ENCODE results near the gene GBE1.
"Not testable (repeated sequence)": the region's sequence is repeated elsewhere in the genome, so short reads cannot be mapped to it uniquely, and the experiment has no call there.

The GBE1 gene

DNA sequence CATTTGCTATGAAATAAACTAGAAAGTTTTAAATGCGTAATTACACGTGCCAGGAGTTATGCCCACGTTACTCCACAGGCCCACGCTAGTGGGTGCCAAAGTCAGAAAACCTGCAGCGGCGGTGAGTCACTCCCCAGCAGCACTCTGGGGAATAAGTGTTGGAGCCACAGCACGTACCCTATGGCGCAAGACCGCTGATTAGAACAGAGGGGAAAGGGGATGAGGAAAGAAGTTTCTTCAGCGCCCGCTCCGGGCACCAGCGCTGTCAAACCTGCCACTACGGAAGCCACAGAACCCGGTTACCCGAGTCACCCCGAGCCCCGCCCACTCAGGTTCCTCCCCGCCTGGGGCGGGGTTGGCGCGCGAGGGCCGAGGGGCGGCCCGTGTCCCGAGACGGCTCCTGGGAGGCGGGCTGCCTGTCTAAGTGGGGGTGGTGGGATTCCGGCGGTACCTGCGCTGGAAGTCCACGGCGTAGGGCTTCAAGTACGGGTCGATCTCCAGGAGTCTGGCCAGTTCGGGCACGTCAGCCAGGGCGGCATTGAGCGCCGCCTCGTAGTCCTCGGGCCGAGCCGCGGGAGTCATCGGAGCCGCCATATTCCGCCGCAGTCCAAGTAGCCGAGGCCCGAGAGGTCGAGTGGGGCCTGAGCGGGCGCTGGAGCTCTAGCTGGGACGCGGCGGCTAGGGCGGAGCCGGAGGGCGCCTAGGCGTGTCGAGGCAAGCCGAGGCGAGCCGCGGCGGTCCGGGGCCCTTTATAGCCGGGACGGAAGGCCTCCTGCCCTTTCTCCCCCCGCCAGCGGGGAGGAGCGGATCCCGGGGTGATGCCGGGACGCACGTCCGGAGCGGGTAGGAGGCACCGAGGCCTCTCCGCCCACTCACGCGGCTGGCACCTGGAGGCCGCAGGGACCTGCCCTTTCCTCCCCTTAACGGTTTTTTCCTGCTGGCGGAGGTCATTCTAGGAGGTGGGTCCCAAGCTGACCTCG, at the start of gene GBE1:
Gene GBE1, minus strand, starts transcription at position 722 of the 980 bp plus-strand sequence. Its CDS starts 128 bp downstream, at position 594.
- DNase-seq (ENCODE audit: low read depth, low spot score) = peak; percentile 30

- DNase-seq (ENCODE audit: low read depth, low spot score) = no peak
Observed at GRCh38 chr3:81808900-81809299, 47.5 kb upstream of the GBE1 start.

GRCh38 chr3:81799403-81799802, 38.0 kb upstream of the GBE1 start:
- no peak for DNase-seq (ENCODE audit: low read depth, low spot score)

DNA sequence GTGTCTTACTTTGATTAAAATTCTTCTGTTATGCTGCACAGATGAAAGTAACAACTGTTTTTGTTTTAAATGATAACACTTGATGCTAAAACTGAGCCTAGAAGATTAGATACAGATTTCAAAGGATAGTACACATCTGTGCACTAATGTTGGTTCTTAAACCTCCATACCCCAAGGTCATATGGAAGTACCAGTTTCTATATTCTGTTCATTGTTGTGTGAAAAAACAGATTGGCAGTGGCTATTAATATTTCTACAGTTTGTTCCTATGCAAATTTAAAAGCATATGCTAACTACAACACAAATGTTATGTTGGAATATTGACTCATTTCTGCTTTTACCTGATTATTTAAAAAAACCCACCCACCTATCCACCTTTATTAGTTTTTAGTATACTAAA, 32.0 kb upstream of the GBE1 start:
- DNase-seq (ENCODE audit: low read depth, low spot score) = no peak

GRCh38 chr3:81790117-81790516, 28.7 kb upstream of the GBE1 start:
- DNase-seq (ENCODE audit: low read depth, low spot score) = no peak

DNA sequence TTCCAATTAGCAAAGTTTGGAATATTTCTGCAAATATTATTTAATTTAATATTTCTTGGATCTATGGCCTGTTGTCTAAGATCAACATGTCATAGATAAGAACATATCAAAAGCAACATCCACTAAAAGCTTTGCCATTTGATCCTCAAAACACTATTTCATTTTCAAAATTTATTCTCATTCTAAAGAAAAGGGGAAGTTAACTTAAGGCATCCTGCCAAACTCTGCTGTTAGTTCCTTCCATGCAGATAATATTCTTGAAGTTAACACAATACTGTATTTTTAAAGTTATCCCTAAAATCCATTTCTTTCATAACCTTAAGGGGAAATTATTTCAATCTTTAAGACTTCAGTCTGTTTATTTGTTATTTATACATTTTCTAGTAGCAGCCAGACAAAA, 28.2 kb upstream of the GBE1 start:
- DNase-seq (ENCODE audit: low read depth, low spot score) = no peak

GRCh38 chr3:81788610-81789009, 27.2 kb upstream of the GBE1 start:
- no peak for DNase-seq (ENCODE audit: low read depth, low spot score)

DNA sequence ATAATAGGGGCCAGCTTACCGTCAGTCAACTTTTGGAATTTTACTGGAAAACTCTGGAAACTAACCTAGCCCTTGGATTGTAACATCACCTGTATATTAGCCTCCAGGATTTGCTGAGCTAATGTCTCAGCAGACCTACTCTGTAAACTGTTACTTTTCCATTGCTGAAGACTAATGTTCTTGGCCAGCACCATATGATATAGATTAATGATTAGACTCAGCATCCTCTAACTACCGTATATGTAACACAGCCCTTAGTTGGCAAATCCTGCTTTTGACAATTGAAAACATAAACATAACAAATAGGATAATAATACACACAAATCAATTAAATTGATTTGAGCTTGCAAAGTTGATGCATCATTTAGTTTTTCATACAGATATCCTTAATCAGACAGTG, 26.6 kb upstream of the GBE1 start:
- no peak for DNase-seq (ENCODE audit: low read depth, low spot score)

DNA sequence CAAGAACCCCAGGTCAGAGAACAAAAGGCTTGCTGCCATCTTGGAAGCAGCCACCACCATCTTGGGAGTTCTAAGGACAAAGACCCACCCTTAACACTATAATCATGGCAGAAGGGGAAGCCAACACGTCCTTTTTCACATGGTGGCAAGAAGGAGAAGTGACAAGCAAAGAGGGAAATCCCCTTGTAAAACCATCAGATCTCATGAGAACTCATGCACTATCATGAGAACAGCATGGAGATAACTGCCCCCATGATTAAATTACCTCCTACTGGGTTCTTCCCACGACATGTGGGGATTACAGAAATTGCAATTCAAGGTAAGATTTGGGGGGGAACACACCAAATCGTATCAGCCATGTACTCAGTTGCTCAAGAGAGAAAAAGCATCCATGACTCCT, 21.1 kb upstream of the GBE1 start:
- DNase-seq (ENCODE audit: low read depth, low spot score) = no peak

DNA sequence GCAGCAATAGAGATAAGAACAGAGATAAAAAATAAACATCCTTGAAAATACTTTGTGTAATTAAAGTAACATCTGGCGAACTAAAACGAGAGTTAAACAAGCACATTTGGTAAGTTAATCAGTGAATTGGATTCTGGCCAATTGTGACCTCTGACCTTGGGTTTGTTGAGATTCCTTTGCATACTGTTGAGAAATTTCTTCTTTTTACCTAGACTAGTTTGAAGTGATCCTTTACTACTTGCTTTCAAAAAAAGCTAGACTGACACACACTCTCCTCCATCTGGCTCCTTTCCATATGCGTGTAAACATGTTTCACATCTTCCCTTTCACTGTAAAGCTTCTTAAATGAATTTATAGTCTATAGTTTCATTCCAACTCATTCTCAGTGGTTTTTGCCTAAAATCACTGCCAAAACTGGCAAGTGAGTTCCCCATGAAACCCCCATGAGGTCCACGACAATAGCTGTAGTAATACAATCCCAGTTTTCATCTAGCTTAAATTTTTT, 17.3 kb upstream of the GBE1 start:
- DNase-seq (ENCODE audit: low read depth, low spot score) = no peak

GRCh38 chr3:81776643-81777042, 15.2 kb upstream of the GBE1 start:
- no peak for DNase-seq (ENCODE audit: low read depth, low spot score)

DNA sequence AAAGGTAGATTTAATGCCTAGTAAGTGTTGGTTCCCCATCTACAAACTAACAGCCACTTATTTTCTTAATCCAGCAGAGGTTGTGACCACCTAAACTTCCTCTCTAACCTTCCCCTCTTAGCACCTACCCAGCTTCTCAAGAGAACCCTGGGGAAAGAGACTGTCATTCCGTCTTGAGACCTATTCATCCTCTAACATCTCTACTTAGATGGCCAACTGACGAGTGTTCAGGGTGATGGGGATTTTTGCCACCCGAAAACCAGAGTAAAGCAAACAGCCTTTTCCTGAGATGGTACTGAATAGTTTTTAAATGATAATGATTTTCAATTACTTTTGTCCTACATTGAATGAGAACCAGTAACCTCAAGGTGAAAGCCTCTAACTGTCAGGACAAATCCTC, 9.3 kb upstream of the GBE1 start:
- no peak for DNase-seq (ENCODE audit: low read depth, low spot score)

DNA sequence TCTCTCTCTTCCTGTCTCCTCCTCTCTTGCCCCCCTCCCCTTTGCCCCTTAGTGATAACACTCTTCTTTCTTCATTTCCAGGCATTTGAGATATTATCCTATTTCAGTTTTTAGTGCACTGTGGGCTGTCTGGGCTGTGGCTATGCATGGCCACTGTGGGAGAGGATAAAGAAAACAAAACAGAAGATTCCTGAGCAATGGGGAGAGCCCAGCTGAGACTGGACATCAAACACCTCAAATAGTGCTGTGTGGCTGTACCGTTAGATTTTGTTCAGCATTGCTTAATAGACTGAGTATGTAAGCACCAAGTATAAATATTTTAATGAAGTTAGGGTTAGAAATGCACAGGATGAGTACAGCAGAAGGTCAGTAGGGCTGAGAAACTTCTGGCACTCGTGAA, 7.9 kb upstream of the GBE1 start:
- no peak for DNase-seq (ENCODE audit: low read depth, low spot score)

GRCh38 chr3:81767250-81767859, 5.9 kb upstream of the GBE1 start:
- DNase-seq (ENCODE audit: low read depth, low spot score) = not testable (repeated sequence)

DNA sequence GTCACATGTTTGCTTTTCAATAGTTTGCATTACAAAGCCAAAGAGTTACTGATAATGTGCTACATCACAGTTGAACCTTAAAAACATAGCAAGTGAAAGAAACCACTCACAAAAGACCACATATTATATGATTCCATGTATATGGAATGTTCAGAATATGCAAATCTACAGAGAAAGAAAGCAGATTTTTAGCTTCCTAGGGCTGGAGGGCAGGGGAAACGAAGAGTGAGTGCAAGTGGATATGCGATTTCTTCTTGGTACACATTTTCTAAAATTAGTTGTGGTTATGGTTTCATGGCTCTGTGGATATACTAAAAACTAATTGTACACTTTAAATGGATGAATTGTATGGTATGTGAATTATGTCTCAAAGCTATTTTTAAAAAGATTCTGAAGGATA, 4.0 kb upstream of the GBE1 start:
- DNase-seq (ENCODE audit: low read depth, low spot score) = no peak

GRCh38 chr3:81764665-81765064, 3.2 kb upstream of the GBE1 start:
- DNase-seq (ENCODE audit: low read depth, low spot score) = no peak

GRCh38 chr3:81764002-81764401, 2.6 kb upstream of the GBE1 start:
- no peak for DNase-seq (ENCODE audit: low read depth, low spot score)

DNA sequence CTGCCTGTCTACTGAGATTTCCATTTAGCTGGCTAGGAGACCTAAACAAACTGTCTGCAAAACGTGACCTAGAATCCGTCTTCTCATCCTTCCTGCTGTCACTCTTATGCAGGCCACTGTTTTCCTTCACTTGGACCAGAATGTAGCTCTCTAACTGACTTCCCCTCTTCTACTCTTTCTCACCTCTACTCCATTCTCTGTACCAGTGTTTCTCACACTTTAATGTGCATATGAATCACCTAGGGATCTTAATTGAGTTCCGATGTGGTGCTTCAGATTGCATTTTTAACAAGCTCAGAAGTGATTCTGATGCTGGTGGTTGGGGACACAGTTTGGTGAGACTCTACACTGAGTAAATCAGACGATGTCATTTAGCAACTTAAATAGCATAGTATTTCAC, 1.6 kb upstream of the GBE1 start:
- no peak for DNase-seq (ENCODE audit: low read depth, low spot score)

DNA sequence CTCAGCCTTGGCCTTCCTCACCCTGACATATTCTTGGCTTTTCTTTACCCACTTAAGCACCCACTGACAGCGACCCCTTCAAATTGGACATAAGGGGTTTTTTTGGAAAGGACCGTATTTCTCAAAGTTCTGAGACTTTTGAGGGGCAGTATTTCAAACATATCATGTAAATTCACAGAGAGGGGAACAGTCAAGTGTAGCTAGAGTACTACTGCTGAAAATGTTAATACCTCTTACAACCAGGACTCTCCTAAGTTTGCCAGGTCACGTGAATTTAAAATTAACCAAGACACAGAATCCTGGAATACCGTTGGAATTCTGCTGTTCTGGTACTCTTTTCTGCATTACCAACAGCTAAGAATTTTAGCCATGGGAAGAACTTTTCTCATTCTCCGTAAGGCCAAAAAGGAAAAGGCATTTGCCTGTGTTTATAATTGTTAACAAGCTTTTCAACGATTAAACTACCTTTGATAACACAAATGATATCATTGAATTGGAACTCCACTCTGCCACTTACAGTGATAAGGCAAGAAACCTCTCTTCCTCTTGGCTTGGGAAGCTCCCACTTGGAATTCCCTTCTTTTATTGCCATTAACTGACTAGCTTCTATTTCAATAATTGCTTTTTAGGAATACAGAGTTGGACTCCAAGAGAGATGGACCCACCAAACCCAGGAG, 597 bp upstream of the GBE1 start:
- DNase-seq (ENCODE audit: low read depth, low spot score) = no peak

DNA sequence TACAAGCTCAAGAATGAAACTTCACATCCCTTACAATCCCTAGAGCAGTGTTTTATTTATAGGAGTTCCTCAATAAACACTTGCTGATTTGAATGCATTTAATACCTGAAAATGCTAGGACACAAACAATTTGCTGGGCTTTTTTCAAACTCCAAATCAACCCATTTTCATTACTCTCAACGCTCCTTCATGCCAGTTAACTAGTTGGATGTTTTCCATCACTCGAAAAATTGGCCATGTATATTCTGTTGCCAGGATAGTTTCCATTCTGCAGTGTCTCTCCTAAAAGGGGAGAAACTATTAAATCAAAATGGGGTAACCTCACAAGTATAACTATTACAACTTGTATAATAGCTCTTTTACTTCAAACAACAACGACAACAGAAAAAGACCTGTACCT, 1.2 kb downstream of the GBE1 start:
- DNase-seq (ENCODE audit: low read depth, low spot score) = no peak

GRCh38 chr3:81758771-81759170, 2.7 kb downstream of the GBE1 start:
- not testable (repeated sequence) for DNase-seq (ENCODE audit: low read depth, low spot score)

DNA sequence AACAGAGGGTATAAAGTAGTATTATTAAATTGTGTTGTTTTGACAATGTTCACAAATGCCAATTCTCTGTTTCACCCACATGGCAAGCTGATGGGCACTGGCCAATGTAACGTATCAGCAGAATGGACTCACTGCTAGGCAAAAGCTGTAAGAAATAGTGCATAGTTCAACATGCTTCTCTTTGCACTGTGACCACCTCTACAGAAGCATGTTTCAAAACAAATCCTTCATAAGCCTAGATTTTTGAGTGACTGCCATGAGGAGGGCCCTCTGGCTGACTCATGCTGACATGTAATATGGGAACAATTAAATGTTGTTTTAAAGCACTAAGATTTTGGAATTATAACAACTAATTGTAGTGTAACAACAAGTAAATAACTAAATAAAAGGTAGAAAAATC, 3.2 kb downstream of the GBE1 start:
- DNase-seq (ENCODE audit: low read depth, low spot score) = no peak

All from iPS DF 19.7 (cell line).